NCI-H526 (cell line): ENCODE results near the gene CSNK1G1.
A peak's percentile ranks its signal among the peaks of the same experiment; 100 is the strongest.
"Not testable (repeated sequence)": the region's sequence is repeated elsewhere in the genome, so short reads cannot be mapped to it uniquely, and the experiment has no call there.

Experiments used
- DNase-seq, 2 experiments: peaks; one replicate each; lab custom pipeline; 2025; lab: John Stamatoyannopoulos, UW

Gene CSNK1G1

DNA sequence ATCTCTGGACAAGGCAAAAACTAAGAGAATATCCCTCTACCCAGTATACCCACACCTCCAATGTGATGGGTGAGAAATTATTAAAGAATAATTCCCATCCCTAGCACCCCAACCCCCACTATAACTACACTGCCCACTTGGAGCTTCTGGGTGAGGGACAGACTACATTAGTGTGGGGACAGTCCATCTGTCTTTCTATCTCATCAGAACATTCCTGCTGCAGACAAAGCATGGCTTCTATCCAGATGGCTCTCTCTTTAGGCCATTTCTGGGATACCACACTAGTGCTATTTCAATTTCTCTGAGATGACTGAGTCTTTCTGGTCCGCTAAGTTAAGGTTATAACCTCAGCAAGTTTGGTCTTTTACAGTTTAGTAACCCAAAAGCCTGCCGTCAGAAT is 6.6 kb downstream of the CSNK1G1 start:
- DNase-seq = no peak

DNA sequence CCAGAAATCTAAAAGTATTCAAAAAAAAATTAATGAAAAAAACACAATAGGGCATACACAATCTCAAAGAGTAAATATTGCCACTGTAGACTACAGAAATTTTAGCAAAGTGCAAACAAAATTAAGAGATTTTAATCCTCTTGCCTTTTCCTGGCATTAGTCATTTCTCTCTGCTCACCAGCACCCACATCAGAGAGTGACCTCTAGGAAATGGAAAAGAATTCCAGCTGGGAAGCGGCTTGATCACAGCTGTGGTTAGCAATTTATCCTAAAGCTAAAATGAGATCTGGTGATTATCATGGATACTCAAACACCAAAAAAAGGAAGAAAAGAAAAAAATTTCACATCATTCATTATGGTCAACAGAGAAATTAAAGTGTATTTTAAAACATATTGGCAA is 7.5 kb downstream of the CSNK1G1 start:
- no peak for DNase-seq

DNA sequence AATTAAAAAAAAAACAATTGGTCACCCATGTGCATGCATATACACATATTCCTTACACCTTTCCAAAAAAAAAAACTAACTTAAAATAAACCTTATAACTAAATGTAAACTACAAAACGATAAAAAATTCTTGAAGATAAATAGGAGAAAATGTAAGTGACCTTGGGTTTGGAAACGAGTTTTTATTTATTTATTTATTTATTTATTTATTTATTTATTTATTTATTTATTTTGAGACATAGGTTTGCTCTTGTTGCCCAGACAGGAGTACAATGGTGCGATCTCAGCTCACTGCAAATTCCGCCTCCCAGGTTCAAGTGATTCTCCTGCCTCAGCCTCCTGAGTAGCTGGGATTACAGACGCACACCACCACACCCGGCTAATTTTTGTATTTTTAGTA is 9.7 kb downstream of the CSNK1G1 start:
- DNase-seq = not testable (repeated sequence)

DNA sequence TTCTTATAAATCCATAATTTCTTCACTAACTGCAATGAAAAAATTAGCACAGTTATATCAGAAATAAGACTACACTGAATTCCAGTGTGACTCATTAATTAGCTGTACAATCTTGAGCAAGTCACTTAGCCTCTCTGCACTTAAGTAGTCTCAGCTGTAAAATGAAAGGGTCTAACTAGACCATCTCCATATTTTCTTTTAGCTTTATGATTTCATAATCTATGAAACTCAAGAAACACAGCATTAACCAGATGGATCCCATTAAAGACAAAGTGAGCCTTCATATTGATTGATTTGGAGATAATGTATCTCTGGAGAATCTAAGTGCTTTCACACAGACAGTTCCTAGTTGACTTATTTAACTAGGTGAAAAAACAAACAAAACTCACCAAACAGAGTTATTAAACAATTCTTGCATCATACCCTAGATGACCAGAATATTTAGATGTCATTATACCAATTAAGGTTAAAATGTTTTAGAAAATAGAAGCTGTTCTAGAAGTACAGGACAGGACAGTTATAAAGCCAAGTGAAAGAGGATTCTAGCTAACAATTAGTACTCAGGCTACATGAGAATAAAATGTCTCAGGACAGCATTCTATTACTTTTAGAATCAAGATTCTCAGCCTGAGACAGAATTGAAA is 11.2 kb downstream of the CSNK1G1 start:
- DNase-seq = no peak

DNA sequence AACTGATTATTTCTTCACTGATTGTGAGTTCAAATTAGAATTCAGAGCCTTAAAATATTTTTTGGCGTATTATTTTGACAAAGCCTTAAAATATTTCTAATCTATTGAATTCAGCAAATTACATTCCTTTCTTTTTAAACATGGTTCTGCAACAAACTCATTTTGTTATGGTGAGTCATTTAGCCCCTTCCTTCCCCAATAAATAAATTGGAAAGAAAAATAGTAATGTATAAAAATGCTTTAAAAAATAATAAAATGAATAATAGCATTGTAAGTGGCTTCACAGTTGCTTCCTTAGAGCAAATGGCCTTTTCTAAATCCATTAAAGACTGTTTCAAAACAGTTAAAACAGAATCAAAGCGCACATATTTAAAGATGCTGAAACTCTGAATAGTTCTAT is 12.1 kb downstream of the CSNK1G1 start:
- DNase-seq = no peak

DNA sequence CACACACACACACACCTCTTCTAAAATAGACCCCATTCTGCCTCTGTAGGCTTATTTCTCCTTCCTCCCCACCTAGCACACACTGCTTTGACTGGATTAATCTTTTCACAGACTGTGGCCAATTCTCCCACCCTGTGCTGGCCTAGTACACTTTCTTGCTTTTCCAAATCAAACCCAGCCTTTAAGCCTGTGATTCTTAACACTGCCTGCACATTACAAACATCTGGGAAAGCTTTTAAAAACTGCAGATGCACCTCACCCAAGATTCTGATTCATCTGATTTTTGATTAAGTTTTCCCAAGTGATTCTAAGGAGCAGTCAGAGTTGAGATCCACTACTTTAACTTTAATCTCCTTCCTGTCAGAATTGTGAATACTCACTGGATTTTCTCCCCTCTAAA is 12.8 kb downstream of the CSNK1G1 start:
- DNase-seq = no peak

DNA sequence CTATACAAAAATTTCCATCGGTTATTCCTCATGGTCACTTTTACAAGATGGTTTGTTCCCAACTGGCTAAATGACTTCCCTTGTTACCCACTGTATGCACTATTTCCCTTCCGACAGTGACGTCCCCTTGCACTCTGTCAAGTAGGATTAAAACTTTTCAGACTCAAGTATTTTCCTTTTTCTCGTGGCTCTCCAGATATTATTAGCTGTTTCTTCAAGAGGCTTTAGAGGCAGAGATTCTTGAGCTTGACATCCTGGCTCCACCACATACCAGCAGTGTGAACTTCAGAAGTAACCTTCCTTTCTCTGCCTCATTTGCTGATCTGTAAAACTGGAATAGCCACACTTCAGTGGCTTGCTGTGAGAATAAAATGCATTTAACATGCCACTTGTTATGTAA is 14.0 kb downstream of the CSNK1G1 start:
- no peak for DNase-seq

DNA sequence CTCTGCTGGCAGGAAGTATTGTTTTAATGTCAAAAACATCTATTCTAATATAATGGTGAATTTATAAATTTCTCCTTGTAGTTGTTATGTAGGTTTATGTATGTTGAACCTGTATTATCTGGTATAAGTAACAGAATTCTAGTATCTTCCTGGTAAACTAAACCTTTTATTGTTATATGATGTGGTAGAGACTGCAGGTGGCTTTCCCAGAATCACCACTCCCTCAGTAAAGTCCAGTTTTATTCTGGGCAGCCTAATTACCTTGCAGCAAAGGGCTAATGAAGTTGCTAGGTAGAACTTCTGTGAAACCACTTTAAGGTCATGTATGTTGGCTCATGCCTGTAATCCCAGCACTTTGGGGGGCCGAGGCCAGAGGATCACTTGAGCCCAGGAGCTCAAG is 15.6 kb downstream of the CSNK1G1 start:
- DNase-seq = no peak

DNA sequence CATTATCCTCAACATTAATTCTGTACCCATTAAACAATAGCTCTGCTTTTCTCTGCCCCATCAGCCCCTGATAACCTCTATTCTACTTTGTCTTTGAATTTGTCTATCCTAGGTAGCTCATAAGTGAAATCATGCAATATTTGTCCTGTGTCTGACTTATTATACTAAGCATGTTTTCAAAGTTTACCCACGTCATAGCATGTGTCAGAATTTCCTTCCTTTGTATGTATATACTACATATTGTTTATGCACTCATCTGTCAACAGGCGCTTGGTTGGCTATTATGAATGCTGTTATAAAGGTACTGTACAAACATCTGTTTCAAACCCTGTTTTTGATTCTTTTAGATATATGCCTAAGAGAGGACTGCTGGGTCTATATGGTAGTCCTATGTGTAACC is 18.2 kb downstream of the CSNK1G1 start:
- no peak for DNase-seq

DNA sequence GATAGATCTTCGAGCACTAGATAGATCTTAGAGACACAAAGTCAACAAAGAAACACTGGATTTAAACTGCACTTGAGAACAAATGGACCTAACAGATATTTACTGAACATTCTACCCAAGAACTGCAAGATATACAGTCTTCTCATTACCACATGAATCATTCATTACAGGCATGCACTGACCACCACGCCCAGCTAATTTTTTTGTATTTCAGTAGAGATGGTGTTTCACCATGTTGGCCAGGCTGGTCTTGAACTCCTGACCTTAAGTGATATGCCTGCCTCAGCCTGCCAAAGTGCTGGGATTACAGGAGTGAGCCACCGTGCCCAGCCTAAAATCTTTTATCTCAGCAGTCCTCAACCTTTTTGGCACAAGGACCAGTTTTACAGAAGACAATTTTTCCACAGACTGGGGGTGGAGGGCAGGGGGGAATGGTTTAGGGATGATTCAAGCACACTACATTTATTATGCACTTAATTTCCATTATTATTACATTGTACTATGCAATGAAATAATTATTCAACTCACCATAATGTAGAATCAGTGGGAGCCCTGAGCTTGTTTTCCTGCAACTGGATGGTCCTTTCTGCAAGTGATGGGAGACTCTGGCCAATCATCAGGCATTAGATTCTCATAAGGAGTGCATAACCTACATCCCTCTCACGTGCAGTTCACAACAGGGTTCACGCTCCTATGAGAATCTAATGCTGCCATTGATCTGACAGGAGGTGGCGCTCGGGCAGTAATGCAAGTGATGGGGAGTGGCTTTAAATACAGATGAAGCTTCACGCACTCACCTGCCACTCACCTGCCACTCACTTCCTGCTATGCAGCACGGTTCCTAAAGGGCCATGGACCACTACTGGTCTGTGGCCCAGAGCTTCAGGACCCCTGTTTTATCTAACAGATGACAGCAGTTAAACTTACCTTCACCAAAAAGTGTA is 21.7 kb downstream of the CSNK1G1 start:
- peak in 1 of 2 experiments; percentile 42 for DNase-seq

DNA sequence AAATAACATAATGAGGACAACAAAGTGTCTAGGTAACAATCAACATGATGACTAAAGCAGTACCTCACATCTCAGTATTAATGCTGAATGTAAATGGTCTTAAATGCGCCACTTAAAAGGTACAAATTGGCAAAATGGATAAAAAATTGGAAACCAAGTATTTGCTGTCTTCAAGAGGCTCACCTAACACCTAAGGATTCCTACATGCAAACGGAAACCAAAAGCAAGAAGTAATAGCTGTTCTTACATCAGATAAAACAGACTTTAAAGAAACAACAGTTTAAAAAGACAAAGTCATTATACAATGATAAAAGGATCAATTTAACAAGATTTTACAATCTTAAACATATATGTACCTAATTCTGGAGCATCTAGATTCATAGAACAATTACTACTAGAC is 22.5 kb downstream of the CSNK1G1 start:
- DNase-seq = no peak

DNA sequence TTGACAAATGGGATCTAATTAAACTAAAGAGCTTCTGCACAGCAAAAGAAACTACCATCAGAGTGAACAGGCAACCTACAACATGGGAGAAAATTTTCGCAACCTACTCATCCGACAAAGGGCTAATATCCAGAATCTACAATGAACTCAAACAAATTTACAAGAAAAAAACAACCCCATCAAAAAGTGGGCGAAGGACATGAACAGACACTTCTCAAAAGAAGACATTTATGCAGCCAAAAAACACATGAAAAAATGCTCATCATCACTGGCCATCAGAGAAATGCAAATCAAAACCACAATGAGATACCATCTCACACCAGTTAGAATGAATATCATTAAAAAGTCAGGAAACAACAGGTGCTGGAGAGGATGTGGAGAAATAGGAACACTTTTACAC is 24.3 kb downstream of the CSNK1G1 start:
- DNase-seq = not testable (repeated sequence)

DNA sequence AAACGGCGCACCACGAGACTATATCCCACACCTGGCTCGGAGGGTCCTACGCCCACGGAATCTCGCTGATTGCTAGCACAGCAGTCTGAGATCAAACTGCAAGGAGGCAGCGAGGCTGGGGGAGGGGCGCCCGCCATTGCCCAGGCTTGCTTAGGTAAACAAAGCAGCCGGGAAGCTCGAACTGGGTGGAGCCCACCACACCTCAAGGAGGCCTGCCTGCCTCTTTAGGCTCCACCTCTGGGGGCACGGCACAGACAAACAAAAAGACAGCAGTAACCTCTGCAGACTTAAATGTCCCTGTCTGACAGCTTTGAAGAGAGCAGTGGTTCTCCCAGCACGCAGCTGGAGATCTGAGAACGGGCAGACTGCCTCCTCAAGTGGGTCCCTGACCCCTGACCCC is 29.0 kb downstream of the CSNK1G1 start:
- DNase-seq = not testable (repeated sequence)

DNA sequence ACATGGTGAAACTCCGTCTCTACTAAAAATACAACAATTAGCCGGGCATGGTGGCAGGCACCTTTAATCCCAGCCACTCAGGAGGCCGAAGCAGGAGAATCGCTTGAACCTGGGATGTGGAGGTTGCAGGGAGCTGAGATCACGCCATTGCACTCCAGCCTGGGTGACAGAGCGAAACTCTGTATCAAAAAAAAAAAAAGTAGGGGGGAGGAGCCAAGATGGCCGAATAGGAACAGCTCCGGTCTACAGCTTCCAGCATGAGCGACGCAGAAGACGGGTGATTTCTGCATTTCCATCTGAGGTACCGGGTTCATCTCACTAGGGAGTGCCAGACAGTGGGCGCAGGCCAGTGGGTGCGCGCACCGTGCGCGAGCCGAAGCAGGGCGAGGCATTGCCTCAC is 29.5 kb downstream of the CSNK1G1 start:
- DNase-seq = peak in 1 of 2 experiments; percentile 19

DNA sequence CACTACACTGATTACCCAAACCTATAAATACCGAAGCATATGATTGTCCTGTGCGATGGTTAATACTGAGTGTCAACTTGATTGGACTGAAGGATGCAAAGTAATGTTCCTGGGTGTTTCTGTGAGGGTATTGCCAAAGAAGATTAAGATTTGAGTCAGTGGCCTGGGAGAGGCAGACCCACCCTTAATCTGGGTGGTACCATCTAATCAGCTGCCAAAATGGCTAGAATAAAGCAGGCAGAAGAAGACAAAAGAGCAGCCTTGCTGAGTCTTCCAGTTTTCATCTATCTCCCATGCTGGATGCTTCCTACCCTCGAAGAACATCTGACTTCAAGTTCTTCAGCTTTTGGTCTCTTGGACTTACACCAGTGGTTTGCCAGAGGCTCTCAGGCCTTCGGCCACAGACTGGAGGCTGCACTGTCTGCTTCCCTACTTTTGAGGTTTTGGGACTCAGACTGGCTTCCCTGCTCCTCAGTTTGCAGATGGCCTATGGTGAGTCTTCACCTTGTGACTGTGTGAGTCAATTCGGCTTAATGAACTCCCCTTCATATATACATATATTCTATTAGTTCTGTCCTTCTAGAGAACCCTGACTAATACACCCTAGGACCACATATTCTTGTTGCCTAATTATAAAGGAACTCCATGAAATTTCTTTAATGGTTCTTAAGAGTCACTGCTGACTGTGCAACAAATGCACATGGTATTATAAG is 31.7 kb downstream of the CSNK1G1 start:
- no peak for DNase-seq

DNA sequence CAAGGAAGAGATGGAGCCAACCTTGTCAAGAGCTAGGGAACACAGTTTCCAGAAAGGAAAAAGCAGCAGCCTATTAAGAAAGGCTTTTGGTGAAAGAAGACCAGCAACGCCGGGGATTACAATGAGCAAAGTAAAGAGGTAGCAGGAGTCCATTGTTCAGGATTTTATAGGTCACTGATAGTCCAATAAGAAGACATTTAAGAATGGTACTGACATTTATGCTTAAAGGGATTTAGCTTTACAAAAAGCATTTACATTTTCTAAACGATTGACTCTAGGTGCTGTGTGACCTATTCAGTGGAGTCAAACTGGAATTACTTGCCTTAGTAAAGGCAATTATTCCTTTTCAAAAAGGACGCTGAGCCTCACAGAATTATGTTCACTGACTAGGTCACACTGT is 40.8 kb downstream of the CSNK1G1 start:
- DNase-seq = no peak

DNA sequence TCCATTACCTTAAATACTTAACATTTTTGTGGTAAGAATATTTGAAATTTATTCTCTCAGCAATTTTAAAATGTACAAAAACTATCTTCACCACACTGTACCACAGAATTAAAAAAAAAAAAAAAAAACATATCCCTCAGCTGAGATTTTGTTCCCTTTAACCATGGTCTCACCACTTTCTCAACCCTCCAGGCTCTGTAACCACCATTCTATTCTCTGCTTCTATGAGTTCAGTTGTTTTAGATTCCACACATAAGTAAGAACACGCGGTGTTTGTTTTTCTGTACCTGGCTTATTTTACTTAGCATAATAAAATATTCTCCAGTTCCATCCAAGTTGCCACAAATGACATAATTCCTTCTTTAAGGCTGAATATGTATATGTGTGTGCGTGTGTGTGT is 41.5 kb downstream of the CSNK1G1 start:
- no peak for DNase-seq

DNA sequence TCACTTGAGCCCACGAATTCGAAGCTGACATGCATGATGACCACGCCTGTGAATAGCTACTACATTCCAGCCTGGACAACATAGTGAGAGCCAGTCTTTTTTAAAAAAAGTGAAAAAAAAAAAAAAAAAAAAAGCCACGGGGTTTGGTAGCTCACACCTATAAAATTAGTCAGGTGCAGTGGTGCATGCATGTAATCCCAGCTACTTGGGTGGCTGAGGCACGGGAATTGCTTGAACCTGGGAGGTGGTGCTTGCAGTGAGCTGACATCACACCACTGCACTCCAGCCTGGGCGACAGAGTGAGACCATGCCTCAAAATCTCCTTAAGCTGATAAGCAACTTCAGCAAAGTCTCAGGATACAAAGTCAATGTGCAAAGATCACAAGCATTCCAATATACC is 44.4 kb downstream of the CSNK1G1 start:
- DNase-seq = no peak

DNA sequence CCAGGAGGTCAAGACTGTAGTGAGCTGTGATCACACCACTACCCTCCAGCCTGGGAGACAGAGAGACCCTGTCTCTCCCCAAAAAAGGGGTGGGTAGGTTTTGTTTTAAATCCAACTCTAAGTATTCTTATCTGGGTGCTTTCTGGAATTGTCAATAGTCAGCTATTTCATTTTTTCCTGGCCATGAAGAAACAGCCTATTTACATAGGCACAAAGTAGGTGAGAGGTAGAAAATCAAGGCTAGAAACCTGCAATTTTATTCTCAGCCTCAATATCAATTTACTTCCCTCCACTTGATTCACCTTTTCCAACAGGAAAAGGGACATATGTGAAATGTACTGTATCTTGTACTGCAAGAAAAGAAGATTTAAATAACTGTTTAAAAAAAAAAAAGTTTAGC is 45.9 kb downstream of the CSNK1G1 start:
- DNase-seq = no peak

DNA sequence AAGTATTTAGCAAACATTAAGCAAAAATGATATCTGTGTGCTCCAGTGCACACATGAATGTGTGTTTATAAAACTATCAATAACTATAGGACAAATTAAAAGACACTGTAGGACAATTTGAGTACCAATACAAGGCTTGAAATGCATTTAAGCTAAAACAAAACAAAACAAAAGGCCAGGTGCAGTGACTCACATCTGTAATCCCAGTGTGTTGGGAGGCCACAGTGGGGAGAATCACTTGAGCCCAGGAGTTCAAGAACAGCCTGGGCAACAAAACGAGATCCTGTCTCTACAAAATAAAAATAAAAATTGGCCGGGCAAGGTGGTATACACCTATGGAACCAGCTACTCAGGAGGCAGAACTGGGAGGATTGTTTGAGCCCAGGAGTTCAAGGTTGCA is 50.7 kb downstream of the CSNK1G1 start:
- no peak for DNase-seq

DNA sequence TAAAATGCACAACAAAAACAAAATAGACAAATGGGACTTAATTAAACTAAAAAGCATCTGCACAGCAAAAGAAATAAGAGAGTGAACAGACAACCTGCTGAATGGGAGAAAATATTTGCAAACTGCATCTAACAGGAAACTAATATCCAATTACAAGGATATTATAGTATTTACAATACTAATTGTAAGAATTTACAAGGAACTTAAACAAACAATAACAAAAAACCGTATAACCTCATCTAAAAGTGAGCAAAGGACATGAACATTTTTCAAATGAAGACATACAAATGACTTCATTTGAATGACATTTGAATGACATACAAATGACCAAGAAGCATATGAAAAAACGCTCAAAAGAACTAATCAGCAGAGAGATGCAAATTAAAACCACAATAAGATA is 66.4 kb downstream of the CSNK1G1 start:
- peak; percentile 34 to 54 for DNase-seq

DNA sequence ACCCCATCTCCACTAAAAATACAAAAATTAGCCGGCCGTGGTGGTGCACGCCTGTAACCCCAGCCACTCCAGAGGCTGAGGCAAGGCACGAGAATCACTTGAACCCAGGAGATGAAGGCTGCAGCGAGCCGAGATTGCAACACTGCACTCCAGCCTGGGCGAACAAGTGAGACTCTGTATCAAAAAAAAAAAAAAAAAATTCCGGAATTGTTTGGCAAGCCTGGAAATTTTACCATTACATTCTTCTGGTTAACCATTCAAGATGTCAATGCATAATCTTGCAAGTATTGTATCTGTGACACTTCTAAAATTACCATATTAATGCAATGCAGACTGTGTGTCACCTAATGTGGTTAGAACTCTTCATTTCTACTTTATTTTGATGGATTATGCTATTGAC is 67.0 kb downstream of the CSNK1G1 start:
- no peak for DNase-seq

DNA sequence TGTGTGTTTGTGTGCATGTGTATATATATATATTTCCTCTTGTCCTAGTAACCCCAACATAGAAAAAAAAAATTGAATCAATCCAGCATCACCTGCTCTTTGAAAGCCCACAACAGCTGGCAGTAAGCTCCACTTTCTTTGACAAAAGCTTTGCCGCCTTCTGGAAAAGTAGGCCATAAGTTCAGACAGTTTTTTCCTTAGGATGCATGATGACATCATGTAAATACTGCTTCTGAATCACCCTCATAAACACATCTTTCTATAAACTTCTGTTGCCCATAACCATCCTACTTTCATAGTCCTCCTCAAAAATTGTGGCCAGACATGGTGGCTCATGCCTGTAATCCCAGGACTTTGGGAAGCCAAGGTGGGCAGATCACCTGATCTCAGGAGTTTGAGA is 67.4 kb downstream of the CSNK1G1 start:
- DNase-seq = no peak
